ENCODE results near the gene SORBS1. TPM values are rescaled to one million over a fixed set of nuclear protein-coding genes. Genes with fewer than 3 reads are reported as not detected.
"Not testable (repeated sequence)": the region's sequence is repeated elsewhere in the genome, so short reads cannot be mapped to it uniquely, and the experiment has no call there.

The SORBS1 gene
- polyA plus RNA-seq, 1 donor from 2014 or later: 39.5 TPM

DNA sequence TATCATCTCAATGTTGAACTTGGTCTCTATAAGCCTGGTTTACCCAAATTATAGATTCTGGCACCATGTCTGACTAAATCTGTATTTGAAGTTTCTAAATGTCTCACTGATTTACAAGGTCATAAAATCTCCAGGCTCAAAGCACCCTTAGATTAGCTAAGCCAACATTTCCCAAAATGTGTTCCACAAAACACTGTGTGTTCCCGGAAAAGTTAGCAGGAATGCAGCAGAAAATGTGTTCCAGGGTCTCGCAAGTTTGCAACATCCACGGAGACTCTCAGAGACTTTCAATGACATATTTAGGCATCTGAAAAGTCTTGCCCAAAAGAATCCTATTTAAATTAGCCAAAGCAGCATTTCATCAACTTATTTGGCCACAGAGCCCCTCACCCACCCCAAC lies 91.9 kb downstream of the SORBS1 start:
- Histone ChIP-seq H3K79me2 (replicated peaks; ENCODE audit: insufficient read depth, low read length) (no peaks in the 10 kb centered on the region), H4K20me1 (ENCODE audit: insufficient read depth) (no peaks in the 10 kb centered on the region), H3K4me3 (ENCODE audit: low read length) (no peak overlapping the region), H3K27me3 (ENCODE audit: insufficient read depth, low read depth, low read length) (no peaks in the 10 kb centered on the region), H3K9me2 (ENCODE audit: insufficient read depth, low read length) (no peaks in the 10 kb centered on the region), H3F3A (ENCODE audit: insufficient read depth, low read length, poor library complexity, severe bottlenecking) (no peaks in the 10 kb centered on the region), H3K36me3 (ENCODE audit: insufficient read depth, low read length) (no peaks in the 10 kb centered on the region), H3K27ac (ENCODE audit: low read length) (no peak overlapping the region), H3K4me2 (ENCODE audit: low read length) (no peak overlapping the region), H2AFZ (ENCODE audit: low read depth, low read length) (no peak overlapping the region), H3K9me3 (ENCODE audit: low read length) (no peaks in the 10 kb centered on the region), H3K9ac (ENCODE audit: low read length) (no peak overlapping the region)
- TF ChIP-seq EZH2 (IDR thresholded peaks at IDR 0.05; ENCODE audit: borderline replicate concordance, insufficient read depth, low read length, poor library complexity, severe bottlenecking) (no peak), TAF1 (IDR thresholded peaks at IDR 0.05; ENCODE audit: low read depth) (no peak), EP300 (conservative IDR thresholded peaks at IDR 0.05; ENCODE audit: poor library complexity, severe bottlenecking) (no peak), MXI1 (conservative IDR thresholded peaks at IDR 0.05; ENCODE audit: poor library complexity, severe bottlenecking) (no peak), SMC3 (conservative IDR thresholded peaks at IDR 0.05; ENCODE audit: poor library complexity) (no peak), RAD21 (conservative IDR thresholded peaks at IDR 0.05) (no peak), POLR2AphosphoS5 (IDR thresholded peaks at IDR 0.05) (no peak)
- TF ChIP-seq, protein P1, sequence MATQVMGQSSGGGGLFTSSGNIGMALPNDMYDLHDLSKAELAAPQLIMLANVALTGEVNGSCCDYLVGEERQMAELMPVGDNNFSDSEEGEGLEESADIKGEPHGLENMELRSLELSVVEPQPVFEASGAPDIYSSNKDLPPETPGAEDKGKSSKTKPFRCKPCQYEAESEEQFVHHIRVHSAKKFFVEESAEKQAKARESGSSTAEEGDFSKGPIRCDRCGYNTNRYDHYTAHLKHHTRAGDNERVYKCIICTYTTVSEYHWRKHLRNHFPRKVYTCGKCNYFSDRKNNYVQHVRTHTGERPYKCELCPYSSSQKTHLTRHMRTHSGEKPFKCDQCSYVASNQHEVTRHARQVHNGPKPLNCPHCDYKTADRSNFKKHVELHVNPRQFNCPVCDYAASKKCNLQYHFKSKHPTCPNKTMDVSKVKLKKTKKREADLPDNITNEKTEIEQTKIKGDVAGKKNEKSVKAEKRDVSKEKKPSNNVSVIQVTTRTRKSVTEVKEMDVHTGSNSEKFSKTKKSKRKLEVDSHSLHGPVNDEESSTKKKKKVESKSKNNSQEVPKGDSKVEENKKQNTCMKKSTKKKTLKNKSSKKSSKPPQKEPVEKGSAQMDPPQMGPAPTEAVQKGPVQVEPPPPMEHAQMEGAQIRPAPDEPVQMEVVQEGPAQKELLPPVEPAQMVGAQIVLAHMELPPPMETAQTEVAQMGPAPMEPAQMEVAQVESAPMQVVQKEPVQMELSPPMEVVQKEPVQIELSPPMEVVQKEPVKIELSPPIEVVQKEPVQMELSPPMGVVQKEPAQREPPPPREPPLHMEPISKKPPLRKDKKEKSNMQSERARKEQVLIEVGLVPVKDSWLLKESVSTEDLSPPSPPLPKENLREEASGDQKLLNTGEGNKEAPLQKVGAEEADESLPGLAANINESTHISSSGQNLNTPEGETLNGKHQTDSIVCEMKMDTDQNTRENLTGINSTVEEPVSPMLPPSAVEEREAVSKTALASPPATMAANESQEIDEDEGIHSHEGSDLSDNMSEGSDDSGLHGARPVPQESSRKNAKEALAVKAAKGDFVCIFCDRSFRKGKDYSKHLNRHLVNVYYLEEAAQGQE (IDR thresholded peaks at IDR 0.05; ENCODE audit: borderline replicate concordance): no peak
- TF ChIP-seq, protein P2, sequence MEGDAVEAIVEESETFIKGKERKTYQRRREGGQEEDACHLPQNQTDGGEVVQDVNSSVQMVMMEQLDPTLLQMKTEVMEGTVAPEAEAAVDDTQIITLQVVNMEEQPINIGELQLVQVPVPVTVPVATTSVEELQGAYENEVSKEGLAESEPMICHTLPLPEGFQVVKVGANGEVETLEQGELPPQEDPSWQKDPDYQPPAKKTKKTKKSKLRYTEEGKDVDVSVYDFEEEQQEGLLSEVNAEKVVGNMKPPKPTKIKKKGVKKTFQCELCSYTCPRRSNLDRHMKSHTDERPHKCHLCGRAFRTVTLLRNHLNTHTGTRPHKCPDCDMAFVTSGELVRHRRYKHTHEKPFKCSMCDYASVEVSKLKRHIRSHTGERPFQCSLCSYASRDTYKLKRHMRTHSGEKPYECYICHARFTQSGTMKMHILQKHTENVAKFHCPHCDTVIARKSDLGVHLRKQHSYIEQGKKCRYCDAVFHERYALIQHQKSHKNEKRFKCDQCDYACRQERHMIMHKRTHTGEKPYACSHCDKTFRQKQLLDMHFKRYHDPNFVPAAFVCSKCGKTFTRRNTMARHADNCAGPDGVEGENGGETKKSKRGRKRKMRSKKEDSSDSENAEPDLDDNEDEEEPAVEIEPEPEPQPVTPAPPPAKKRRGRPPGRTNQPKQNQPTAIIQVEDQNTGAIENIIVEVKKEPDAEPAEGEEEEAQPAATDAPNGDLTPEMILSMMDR (IDR thresholded peaks at IDR 0.05; ENCODE audit: poor library complexity, severe bottlenecking): no peak

DNA sequence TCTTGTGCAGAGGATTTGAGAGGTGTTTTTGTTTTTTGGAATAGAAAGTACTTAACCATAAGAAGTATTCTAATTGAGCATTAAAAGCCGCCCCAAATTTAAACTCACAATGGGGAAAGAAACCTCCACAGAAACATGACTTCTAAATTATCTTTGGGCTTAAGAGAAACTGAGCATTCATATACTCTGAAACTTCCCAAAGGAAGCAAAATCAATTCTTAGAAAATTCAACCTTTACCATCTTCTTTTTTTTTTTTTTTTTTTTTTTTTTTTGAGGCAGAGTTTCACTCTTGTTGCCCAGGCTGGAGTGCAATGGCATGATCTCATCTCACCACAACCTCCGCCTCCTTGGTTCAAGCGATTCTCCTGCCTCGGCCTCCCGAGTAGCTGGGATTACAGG lies 93.5 kb downstream of the SORBS1 start:
- H3K9me3 ChIP-seq (ENCODE audit: low read length); H3K36me3 ChIP-seq (ENCODE audit: insufficient read depth, low read length); H3K9ac ChIP-seq (ENCODE audit: low read length); H3K9me2 ChIP-seq (ENCODE audit: insufficient read depth, low read length); H3K27ac ChIP-seq (ENCODE audit: low read length); H3F3A ChIP-seq (ENCODE audit: insufficient read depth, low read length, poor library complexity, severe bottlenecking); H3K79me2 ChIP-seq (replicated peaks; ENCODE audit: insufficient read depth, low read length); H3K4me2 ChIP-seq (ENCODE audit: low read length); H2AFZ ChIP-seq (ENCODE audit: low read depth, low read length); H3K27me3 ChIP-seq (ENCODE audit: insufficient read depth, low read depth, low read length); H4K20me1 ChIP-seq (ENCODE audit: insufficient read depth); H3K4me3 ChIP-seq (ENCODE audit: low read length): not testable (repeated sequence)

DNA sequence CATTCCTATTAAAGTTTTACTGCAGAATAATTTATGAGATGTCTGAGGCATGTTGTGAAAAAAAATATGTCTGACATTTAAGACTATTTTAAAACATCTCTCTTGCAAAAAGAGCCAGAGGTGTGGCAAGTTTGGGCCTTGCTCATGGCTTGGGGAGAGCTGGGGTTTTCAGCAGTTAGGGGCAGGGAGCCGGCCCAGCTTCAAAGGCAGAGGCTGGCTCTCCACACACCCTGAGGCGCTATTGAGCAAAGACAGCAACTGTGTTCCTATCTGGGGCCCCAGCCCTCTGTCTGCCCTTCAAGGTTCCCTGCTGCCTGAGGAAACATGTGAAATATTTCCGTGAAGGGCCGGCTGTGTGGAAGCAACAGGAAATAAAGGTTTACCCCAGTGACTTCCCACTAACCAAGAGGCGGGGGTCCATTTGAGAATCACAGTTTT lies 94.0 kb downstream of the SORBS1 start:
- Histone ChIP-seq H4K20me1 (ENCODE audit: insufficient read depth) (no peaks in the 10 kb centered on the region), H3K27me3 (ENCODE audit: insufficient read depth, low read depth, low read length) (no peaks in the 10 kb centered on the region), H3K36me3 (ENCODE audit: insufficient read depth, low read length) (no peaks in the 10 kb centered on the region), H2AFZ (ENCODE audit: low read depth, low read length) (no peak overlapping the region), H3K9me2 (ENCODE audit: insufficient read depth, low read length) (no peaks in the 10 kb centered on the region), H3K4me3 (ENCODE audit: low read length) (no peak overlapping the region), H3K9ac (ENCODE audit: low read length) (no peak overlapping the region), H3K27ac (ENCODE audit: low read length) (no peak overlapping the region), H3K9me3 (ENCODE audit: low read length) (no peaks in the 10 kb centered on the region), H3K79me2 (replicated peaks; ENCODE audit: insufficient read depth, low read length) (no peaks in the 10 kb centered on the region), H3F3A (ENCODE audit: insufficient read depth, low read length, poor library complexity, severe bottlenecking) (no peaks in the 10 kb centered on the region), H3K4me2 (ENCODE audit: low read length) (no peak overlapping the region)
- TF ChIP-seq RAD21 (conservative IDR thresholded peaks at IDR 0.05) (no peak), SMC3 (conservative IDR thresholded peaks at IDR 0.05; ENCODE audit: poor library complexity) (no peak), EZH2 (IDR thresholded peaks at IDR 0.05; ENCODE audit: borderline replicate concordance, insufficient read depth, low read length, poor library complexity, severe bottlenecking) (no peak), TAF1 (IDR thresholded peaks at IDR 0.05; ENCODE audit: low read depth) (no peak)

Measured in neural cell (in vitro differentiated cells).